ENCODE data around the gene THRB.

THRB gene

GRCh38 chr3:24259901-24260512 lies 234.6 kb downstream of the THRB start:
- Histone ChIP-seq H3K36me3 (ENCODE audit: control insufficient read depth, insufficient read depth, low read length) (no peaks in the 10 kb centered on the region), H3K4me3 (replicated peaks; ENCODE audit: low read depth, low read length) (no peak overlapping the region), H3K27me3 (replicated peaks; ENCODE audit: control insufficient read depth, insufficient read depth, low read length) (no peaks in the 10 kb centered on the region)
- TF ChIP-seq CTCF (IDR thresholded peaks at IDR 0.05; ENCODE audit: insufficient read depth, low read length, poor library complexity, severe bottlenecking): no peak
- no peak for DNase-seq (ENCODE audit: extremely low read depth, insufficient read length)

GRCh38 chr3:24258727-24259600 lies 235.7 kb downstream of the THRB start:
- no peak overlapping the region for H3K4me3 ChIP-seq (replicated peaks; ENCODE audit: low read depth, low read length)
- H3K36me3 ChIP-seq (ENCODE audit: control insufficient read depth, insufficient read depth, low read length): no peaks in the 10 kb centered on the region
- DNase-seq (ENCODE audit: extremely low read depth, insufficient read length): no peak
- TF ChIP-seq CTCF (IDR thresholded peaks at IDR 0.05; ENCODE audit: insufficient read depth, low read length, poor library complexity, severe bottlenecking): no peak
- no peaks in the 10 kb centered on the region for H3K27me3 ChIP-seq (replicated peaks; ENCODE audit: control insufficient read depth, insufficient read depth, low read length)

- no peaks in the 10 kb centered on the region; the same call in 1 of the 2 replicates for H3K27me3 ChIP-seq (replicated peaks; ENCODE audit: control insufficient read depth, insufficient read depth, low read length)
- no peaks in the 10 kb centered on the region for H3K36me3 ChIP-seq (ENCODE audit: control insufficient read depth, insufficient read depth, low read length)
- no peak for TF ChIP-seq CTCF (IDR thresholded peaks at IDR 0.05; ENCODE audit: insufficient read depth, low read length, poor library complexity, severe bottlenecking)
- DNase-seq (ENCODE audit: extremely low read depth, insufficient read length): no peak
- no peak overlapping the region for H3K4me3 ChIP-seq (replicated peaks; ENCODE audit: low read depth, low read length)
Observed at GRCh38 chr3:24258260-24258659, 236.4 kb downstream of the THRB start.

- TF ChIP-seq CTCF (IDR thresholded peaks at IDR 0.05; ENCODE audit: insufficient read depth, low read length, poor library complexity, severe bottlenecking): no peak
- H3K36me3 ChIP-seq (ENCODE audit: control insufficient read depth, insufficient read depth, low read length): no peaks in the 10 kb centered on the region
- DNase-seq (ENCODE audit: extremely low read depth, insufficient read length): no peak
- no peak overlapping the region for H3K4me3 ChIP-seq (replicated peaks; ENCODE audit: low read depth, low read length)
- no peaks in the 10 kb centered on the region; the same call in 1 of the 2 replicates for H3K27me3 ChIP-seq (replicated peaks; ENCODE audit: control insufficient read depth, insufficient read depth, low read length)
Observed at GRCh38 chr3:24255414-24255813, 239.2 kb downstream of the THRB start.

GRCh38 chr3:24254649-24255048 lies 240.0 kb downstream of the THRB start:
- DNase-seq (ENCODE audit: extremely low read depth, insufficient read length): no peak
- no peak overlapping the region for H3K4me3 ChIP-seq (replicated peaks; ENCODE audit: low read depth, low read length)
- H3K36me3 ChIP-seq (ENCODE audit: control insufficient read depth, insufficient read depth, low read length): no peaks in the 10 kb centered on the region
- no peak for TF ChIP-seq CTCF (IDR thresholded peaks at IDR 0.05; ENCODE audit: insufficient read depth, low read length, poor library complexity, severe bottlenecking)
- no peaks in the 10 kb centered on the region; the same call in 1 of the 2 replicates for H3K27me3 ChIP-seq (replicated peaks; ENCODE audit: control insufficient read depth, insufficient read depth, low read length)

Data from GM06990 (cell line).